Nephron (organoid): Measurements from ENCODE around the gene ALK.
A peak's percentile ranks its signal among the peaks of the same experiment; 100 is the strongest.

ENCODE experiments used
- H3K27ac Mint-ChIP-seq, 3 experiments: 2 replicates each; pipeline ENCODE4 v1.8.0; 2020; ENCODE audit warnings: mixed read lengths in 3 of 3, mild to moderate bottlenecking in 2 of 3, moderate library complexity in 1 of 3
- H3K27me3 Mint-ChIP-seq: 2 replicates; pipeline ENCODE4 v1.8.0; 2021; ENCODE audit warnings: low read depth, mild to moderate bottlenecking, moderate library complexity, mixed read lengths
- H3K36me3 Mint-ChIP-seq: 2 replicates; pipeline ENCODE4 v1.8.0; 2020; ENCODE audit warnings: low read depth, mixed read lengths
- H3K4me1 Mint-ChIP-seq: 2 replicates; pipeline ENCODE4 v1.8.0; 2020; ENCODE audit warnings: mixed read lengths
- H3K4me3 Mint-ChIP-seq, 3 experiments: 2 replicates each; pipeline ENCODE4 v1.8.0; 2020; ENCODE audit warnings: mild to moderate bottlenecking in 3 of 3, mixed read lengths in 3 of 3, moderate library complexity in 2 of 3
- H3K9me3 Mint-ChIP-seq: 2 replicates; pipeline ENCODE4 v1.8.0; 2020; ENCODE audit warnings: mixed read lengths
- CTCF ChIP-seq, 3 experiments: fragments of 200-600 bp; sonication (generic); IDR thresholded peaks; one replicate each; pipeline ENCODE4 v1.5.0; 2021; ENCODE audit warnings: antibody characterized with exemption in 3 of 3; ENCODE audit not compliant: unreplicated experiment in 3 of 3

ALK gene

GRCh38 chr2:29239209-29239960 lies 682.0 kb downstream of the ALK start:
- Mint-ChIP-seq H3K9me3 (peaks cover 3% of the 10 kb centered on the region), H3K27me3 (peaks cover 77% of the 10 kb centered on the region), H3K27ac (no peak overlapping the region), H3K36me3 (no peaks in the 10 kb centered on the region), H3K4me3 (no peak overlapping the region), H3K4me1 (no peaks in the 10 kb centered on the region)
- TF ChIP-seq CTCF (IDR thresholded peaks at IDR 0.05; ENCODE audit: unreplicated experiment in 3 of 3) = no peak

- no peaks in the 10 kb centered on the region for H3K36me3 Mint-ChIP-seq
- H3K27ac Mint-ChIP-seq = no peak overlapping the region
- peaks cover 75% of the 10 kb centered on the region for H3K27me3 Mint-ChIP-seq
- H3K4me1 Mint-ChIP-seq = no peaks in the 10 kb centered on the region
- H3K4me3 Mint-ChIP-seq = no peak overlapping the region
- H3K9me3 Mint-ChIP-seq = peaks cover 3% of the 10 kb centered on the region
- TF ChIP-seq CTCF (IDR thresholded peaks at IDR 0.05; ENCODE audit: unreplicated experiment in 3 of 3) = peak; percentile 8 to 33 (median 22)
Observed at GRCh38 chr2:29238497-29238896, 682.9 kb downstream of the ALK start.

GRCh38 chr2:29236074-29236473 lies 685.3 kb downstream of the ALK start:
- TF ChIP-seq CTCF (IDR thresholded peaks at IDR 0.05; ENCODE audit: unreplicated experiment in 3 of 3) = no peak
- no peaks in the 10 kb centered on the region for H3K4me1 Mint-ChIP-seq
- H3K27ac Mint-ChIP-seq = no peak overlapping the region
- no peak overlapping the region for H3K4me3 Mint-ChIP-seq
- H3K36me3 Mint-ChIP-seq = no peaks in the 10 kb centered on the region
- peaks cover 3% of the 10 kb centered on the region for H3K9me3 Mint-ChIP-seq
- peaks cover 57% of the 10 kb centered on the region for H3K27me3 Mint-ChIP-seq

- Mint-ChIP-seq H3K4me3 (no peak overlapping the region), H3K4me1 (no peaks in the 10 kb centered on the region), H3K36me3 (no peaks in the 10 kb centered on the region), H3K9me3 (peaks cover 3% of the 10 kb centered on the region), H3K27me3 (peaks cover 54% of the 10 kb centered on the region), H3K27ac (no peak overlapping the region)
- TF ChIP-seq CTCF (IDR thresholded peaks at IDR 0.05; ENCODE audit: unreplicated experiment in 3 of 3) = no peak
Observed at GRCh38 chr2:29235411-29235810, 686.0 kb downstream of the ALK start.

GRCh38 chr2:29233428-29233827 lies 688.0 kb downstream of the ALK start:
- no peak overlapping the region for H3K27ac Mint-ChIP-seq
- no peak overlapping the region for H3K4me3 Mint-ChIP-seq
- H3K36me3 Mint-ChIP-seq = no peaks in the 10 kb centered on the region
- TF ChIP-seq CTCF (IDR thresholded peaks at IDR 0.05; ENCODE audit: unreplicated experiment in 3 of 3) = no peak
- H3K9me3 Mint-ChIP-seq = peaks cover under 1% of the 10 kb centered on the region
- H3K27me3 Mint-ChIP-seq = peaks cover 45% of the 10 kb centered on the region
- H3K4me1 Mint-ChIP-seq = peaks cover under 1% of the 10 kb centered on the region

GRCh38 chr2:29232041-29232440 lies 689.3 kb downstream of the ALK start:
- Mint-ChIP-seq H3K4me1 (peaks cover 7% of the 10 kb centered on the region), H3K4me3 (no peak overlapping the region), H3K27me3 (peaks cover 47% of the 10 kb centered on the region), H3K27ac (no peak overlapping the region), H3K36me3 (no peaks in the 10 kb centered on the region), H3K9me3 (no peaks in the 10 kb centered on the region)
- no peak for TF ChIP-seq CTCF (IDR thresholded peaks at IDR 0.05; ENCODE audit: unreplicated experiment in 3 of 3)
